Ishikawa (cell line): ENCODE results near the gene ARL10.

Experiments used
- CEBPB ChIP-seq: IDR thresholded peaks from 2 replicates; pipeline ENCODE4 v1.6.1; 2012
- CREB1 ChIP-seq: IDR thresholded peaks from 2 replicates; pipeline ENCODE4 v1.6.1; 2012; ENCODE audit warnings: low read depth
- EGR1 ChIP-seq: IDR thresholded peaks from 2 replicates; pipeline ENCODE4 v1.6.1; 2012
- EP300 ChIP-seq: IDR thresholded peaks from 2 replicates; pipeline ENCODE4 v1.6.1; 2012; ENCODE audit warnings: borderline replicate concordance
- FOXM1 ChIP-seq: IDR thresholded peaks from 2 replicates; pipeline ENCODE4 v1.6.1; 2012; ENCODE audit warnings: low read depth, borderline replicate concordance
- NFIC ChIP-seq: IDR thresholded peaks from 2 replicates; pipeline ENCODE4 v1.6.1; 2012
- RAD21 ChIP-seq: IDR thresholded peaks from 2 replicates; pipeline ENCODE4 v1.6.1; 2012; ENCODE audit warnings: low read depth
- TAF1 ChIP-seq: IDR thresholded peaks from 2 replicates; pipeline ENCODE4 v1.6.1; 2012; ENCODE audit warnings: low read depth, mild to moderate bottlenecking
- TCF12 ChIP-seq: IDR thresholded peaks from 2 replicates; pipeline ENCODE4 v1.6.1; 2012; ENCODE audit warnings: low read depth
- TEAD4 ChIP-seq: IDR thresholded peaks from 2 replicates; pipeline ENCODE4 v1.6.1; 2012
- YY1 ChIP-seq: IDR thresholded peaks from 2 replicates; pipeline ENCODE4 v1.6.1; 2012; ENCODE audit warnings: low read depth
- ZBTB7A ChIP-seq: IDR thresholded peaks from 2 replicates; pipeline ENCODE4 v1.6.1; 2012; ENCODE audit warnings: low read depth
- TF ChIP-seq, protein P1 (sequence below): IDR thresholded peaks from 2 replicates; pipeline ENCODE4 v1.6.1; 2012
- TF ChIP-seq, protein P2 (sequence below): IDR thresholded peaks from 2 replicates; pipeline ENCODE4 v1.6.1; 2012
- TF ChIP-seq, protein P3 (sequence below): IDR thresholded peaks from 2 replicates; pipeline ENCODE4 v1.6.1; 2012; ENCODE audit warnings: low read depth, mild to moderate bottlenecking

Gene ARL10

DNA sequence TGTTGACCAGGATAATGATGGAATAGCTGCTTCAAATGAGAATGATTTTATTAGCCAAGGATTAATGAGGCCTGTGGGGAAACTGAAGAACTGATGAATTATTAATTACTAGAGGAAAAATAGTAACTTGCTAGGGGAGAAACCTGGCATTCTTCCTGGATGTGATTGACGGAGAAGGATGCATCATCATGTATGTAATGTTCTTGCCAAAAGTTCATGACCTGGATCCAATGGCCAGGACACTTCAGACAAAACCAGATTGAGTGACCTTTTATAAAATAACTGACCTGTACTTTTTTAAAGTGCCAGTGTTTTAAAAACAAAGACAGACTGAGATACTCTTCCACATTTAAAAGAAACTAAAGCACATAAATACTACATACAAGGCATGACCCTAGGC is 27.4 kb upstream of the ARL10 start:
- TF ChIP-seq TEAD4 (no peak), FOXM1 (no peak), EGR1 (no peak), TCF12 (no peak), ZBTB7A (no peak), YY1 (no peak), NFIC (no peak)
- TF ChIP-seq, protein P1, sequence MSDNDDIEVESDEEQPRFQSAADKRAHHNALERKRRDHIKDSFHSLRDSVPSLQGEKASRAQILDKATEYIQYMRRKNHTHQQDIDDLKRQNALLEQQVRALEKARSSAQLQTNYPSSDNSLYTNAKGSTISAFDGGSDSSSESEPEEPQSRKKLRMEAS = no peak
- TF ChIP-seq, protein P2, sequence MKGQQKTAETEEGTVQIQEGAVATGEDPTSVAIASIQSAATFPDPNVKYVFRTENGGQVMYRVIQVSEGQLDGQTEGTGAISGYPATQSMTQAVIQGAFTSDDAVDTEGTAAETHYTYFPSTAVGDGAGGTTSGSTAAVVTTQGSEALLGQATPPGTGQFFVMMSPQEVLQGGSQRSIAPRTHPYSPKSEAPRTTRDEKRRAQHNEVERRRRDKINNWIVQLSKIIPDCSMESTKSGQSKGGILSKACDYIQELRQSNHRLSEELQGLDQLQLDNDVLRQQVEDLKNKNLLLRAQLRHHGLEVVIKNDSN = no peak

DNA sequence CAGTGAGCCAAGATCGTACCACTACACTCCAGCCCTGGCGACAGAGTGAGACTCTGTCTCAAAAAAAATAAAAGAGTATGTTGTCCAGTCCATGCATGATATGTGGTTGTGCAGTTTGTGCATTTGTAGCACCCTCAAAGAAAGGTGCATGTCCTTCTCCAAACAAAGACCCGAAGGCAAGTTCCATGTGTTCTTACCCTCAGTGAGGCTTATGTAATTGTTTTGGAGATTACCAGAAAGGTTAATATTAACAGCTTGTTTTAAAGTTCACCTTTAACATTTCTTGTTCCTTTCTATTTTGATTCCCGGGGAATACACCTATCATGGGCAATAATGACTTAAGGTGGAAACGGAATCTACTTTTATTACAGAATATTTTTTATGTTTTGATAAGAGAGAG is 26.0 kb upstream of the ARL10 start:
- TF ChIP-seq EGR1 = no peak
- no peak for TF ChIP-seq FOXM1
- TF ChIP-seq TEAD4 = no peak
- TF ChIP-seq CEBPB = no peak
- TF ChIP-seq CREB1 = no peak
- no peak for TF ChIP-seq TCF12
- TF ChIP-seq EP300 = no peak
- TF ChIP-seq NFIC = no peak
- no peak for TF ChIP-seq RAD21
- TF ChIP-seq, protein P2 = no peak
- TF ChIP-seq ZBTB7A = no peak
- TF ChIP-seq, protein P3, sequence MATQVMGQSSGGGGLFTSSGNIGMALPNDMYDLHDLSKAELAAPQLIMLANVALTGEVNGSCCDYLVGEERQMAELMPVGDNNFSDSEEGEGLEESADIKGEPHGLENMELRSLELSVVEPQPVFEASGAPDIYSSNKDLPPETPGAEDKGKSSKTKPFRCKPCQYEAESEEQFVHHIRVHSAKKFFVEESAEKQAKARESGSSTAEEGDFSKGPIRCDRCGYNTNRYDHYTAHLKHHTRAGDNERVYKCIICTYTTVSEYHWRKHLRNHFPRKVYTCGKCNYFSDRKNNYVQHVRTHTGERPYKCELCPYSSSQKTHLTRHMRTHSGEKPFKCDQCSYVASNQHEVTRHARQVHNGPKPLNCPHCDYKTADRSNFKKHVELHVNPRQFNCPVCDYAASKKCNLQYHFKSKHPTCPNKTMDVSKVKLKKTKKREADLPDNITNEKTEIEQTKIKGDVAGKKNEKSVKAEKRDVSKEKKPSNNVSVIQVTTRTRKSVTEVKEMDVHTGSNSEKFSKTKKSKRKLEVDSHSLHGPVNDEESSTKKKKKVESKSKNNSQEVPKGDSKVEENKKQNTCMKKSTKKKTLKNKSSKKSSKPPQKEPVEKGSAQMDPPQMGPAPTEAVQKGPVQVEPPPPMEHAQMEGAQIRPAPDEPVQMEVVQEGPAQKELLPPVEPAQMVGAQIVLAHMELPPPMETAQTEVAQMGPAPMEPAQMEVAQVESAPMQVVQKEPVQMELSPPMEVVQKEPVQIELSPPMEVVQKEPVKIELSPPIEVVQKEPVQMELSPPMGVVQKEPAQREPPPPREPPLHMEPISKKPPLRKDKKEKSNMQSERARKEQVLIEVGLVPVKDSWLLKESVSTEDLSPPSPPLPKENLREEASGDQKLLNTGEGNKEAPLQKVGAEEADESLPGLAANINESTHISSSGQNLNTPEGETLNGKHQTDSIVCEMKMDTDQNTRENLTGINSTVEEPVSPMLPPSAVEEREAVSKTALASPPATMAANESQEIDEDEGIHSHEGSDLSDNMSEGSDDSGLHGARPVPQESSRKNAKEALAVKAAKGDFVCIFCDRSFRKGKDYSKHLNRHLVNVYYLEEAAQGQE = no peak
- TF ChIP-seq, protein P1 = no peak
- no peak for TF ChIP-seq TAF1
- TF ChIP-seq YY1 = no peak

DNA sequence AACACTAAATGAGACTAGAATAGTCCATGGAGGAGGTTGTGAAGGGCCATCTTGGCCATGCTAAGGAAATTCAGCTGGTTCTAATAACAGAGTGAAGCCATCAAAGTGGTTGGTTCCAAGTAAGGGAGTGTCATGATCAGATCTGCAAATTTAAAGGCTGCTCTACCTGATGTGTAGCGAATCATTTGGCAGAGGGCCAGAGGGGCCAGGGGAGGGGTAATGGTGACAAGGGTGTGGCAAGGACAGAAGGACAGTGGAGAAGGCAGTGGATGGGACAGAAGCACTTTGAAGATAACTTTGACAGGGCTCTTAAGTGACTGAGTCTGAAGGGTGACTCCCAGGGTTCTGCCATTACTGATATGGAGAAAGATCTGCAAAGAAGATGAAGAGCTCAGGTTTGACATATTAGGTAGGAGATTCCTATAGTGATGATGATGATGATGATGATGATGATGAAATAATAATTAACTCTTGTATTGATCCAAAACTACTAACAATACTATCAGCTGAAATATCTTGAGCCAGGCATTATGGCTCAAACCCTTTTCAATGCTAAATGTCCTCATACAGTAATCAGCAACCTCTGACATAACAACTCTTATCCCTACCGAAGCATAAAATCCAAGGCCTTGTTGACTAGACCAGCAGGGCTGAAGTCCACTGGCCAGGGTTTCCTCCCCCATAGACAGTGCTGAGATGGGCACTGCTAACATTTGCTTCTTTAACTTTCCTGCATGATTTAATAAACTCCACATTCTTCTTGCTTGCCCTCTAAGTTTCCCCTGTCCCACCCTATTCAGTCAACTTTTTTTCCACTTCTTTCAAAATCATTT is 23.7 kb upstream of the ARL10 start:
- TF ChIP-seq TAF1 = no peak
- TF ChIP-seq RAD21 = no peak
- TF ChIP-seq CREB1 = no peak
- TF ChIP-seq, protein P3 = no peak
- TF ChIP-seq, protein P1 = no peak

DNA sequence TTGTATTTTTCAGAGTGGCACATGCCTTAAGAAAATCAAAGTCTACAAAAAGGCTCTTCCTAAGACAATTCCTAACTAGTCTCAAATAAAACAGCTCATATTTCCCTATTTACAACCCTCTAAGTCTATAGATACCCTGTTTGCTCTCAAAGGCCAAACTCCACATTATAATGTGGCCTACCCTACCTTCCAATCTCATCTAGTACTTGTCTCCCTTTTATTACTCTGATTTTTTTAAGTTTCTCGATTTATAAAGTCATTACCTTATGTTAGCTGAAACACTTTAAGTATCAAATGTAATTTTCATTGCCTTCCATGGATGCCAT is 23.2 kb upstream of the ARL10 start:
- TF ChIP-seq TEAD4 = no peak
- TF ChIP-seq TAF1 = no peak
- TF ChIP-seq CREB1 = no peak
- no peak for TF ChIP-seq FOXM1
- TF ChIP-seq YY1 = no peak
- TF ChIP-seq, protein P1 = no peak
- no peak for TF ChIP-seq EGR1
- TF ChIP-seq, protein P2 = no peak
- TF ChIP-seq, protein P3 = no peak
- no peak for TF ChIP-seq NFIC
- no peak for TF ChIP-seq TCF12
- no peak for TF ChIP-seq CEBPB
- no peak for TF ChIP-seq ZBTB7A
- no peak for TF ChIP-seq RAD21
- TF ChIP-seq EP300 = no peak
